HG02678 (cell line): Measurements from ENCODE around the gene PSMD8.
"Not testable (repeated sequence)": the region's sequence is repeated elsewhere in the genome, so short reads cannot be mapped to it uniquely, and the experiment has no call there.

ENCODE experiments used
- ATAC-seq: cut with Tn5 transposase; IDR thresholded peaks from one replicate; pipeline ENCODE4 v1.9.1; 2021; ENCODE audit warnings: mild to moderate bottlenecking, moderate library complexity; ENCODE audit not compliant: unreplicated experiment

PSMD8 gene

DNA sequence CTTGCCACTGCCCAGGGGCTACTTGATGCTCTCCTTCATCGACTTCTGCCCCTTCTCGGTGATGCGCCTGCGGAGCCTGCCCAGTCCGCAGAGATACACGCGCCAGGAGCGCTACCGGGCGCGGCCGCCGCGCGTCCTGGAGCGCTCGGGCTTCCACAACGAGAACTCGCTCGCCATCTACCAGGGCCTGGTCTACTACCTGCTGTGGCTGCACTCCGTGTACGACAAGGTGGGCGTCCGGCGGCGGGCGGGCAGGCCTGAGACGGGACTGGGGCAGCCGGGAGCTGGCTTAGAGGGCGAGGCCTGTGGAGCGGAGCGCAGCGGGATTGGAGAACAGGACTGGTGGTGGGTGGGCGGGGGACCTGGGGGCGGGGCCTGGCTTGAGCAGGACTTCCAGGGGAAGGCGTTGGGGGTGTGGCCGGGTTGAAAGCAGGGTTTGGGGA lies 12.7 kb upstream of the PSMD8 start:
- peak; percentile 64 for ATAC-seq

DNA sequence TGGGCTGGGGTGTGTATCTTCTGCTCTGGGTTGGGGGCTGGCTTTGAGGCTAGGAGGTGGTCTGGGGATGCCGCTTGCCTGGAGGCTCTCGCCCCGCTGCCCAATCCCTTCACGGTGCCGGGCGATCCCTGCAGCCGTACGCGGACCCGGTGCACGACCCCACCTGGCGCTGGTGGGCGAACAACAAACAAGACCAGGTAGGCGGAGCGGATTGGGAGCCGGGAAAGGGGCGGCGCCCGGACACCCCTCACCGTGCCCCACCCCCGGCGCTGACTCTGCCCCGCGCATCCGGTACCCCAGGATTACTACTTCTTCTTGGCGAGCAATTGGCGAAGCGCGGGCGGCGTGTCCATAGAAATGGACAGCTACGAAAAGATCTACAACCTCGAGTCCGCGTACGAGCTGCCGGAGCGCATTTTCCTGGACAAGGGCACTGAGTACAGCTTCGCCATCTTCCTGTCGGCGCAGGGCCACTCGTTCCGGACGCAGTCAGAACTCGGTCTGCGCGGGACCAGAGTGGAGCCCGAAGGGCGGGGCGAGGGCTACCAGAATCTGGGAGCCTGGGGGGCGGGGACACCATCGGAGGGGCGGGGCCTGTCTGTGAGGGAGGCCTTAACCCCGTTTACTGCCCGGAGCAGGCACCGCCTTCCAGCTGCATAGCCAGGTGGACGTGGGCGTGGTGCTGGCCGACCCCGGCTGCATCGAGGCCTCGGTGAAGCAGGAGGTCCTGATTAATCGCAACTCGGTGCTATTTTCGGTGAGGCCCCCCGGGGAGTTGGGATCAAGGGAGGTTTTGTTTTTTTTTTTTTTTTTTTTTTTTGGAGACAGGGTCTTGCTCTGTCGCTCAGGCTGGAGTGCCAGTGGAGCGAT lies 12.1 kb upstream of the PSMD8 start:
- ATAC-seq = peak; percentile 38

DNA sequence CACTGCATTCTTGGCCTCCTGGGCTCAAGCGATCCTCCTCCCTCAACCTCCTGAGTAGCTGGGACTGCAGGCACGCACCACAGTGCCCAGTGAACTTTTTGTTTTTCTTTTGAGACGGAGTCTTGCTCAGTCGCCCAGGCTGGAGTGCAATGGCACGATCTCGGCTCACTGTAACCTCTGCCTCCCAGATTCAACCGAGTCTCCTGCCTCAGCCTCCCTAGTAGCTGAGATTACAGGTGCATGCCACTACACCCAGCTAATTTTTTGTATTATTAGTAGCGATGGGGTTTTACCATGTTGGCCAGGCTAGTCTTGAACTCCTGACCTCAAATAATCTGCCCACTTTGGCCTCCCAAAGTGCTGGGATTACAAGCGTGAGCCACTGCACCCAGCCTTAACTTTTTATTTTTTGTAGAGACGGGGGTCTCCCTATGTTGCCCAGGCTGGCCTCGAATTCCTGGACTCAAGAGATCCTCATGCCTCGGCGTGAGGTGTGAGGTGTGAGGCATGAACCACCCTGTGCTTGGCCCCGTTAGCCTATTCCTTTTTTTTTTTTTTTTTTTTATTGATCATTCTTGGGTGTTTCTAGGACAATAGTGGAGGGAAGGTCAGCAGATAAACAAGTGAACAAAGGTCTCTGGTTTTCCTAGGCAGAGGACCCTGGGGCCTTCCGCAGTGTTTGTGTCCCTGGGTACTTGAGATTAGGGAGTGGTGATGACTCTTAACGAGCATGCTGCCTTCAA lies 11.3 kb upstream of the PSMD8 start:
- ATAC-seq = not testable (repeated sequence)

DNA sequence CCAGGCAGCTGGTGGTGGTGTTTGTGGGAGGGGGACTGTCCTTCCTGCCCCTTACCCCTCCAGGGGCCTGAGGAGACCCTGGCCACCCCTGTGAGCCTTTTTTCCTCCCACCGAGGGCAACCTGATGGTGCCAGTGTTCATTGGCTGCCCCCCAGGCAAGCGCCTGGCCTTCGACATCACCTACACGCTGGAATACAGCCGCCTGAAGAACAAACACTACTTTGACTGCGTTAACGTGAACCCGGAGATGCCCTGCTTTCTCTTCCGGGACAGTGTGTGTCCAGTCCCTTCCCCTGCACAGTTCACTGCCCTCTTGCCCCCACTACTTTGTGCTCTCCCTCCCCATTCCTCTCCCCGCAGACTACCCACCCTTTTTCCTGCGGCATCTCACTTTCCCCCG lies 7.3 kb upstream of the PSMD8 start:
- ATAC-seq = no peak

DNA sequence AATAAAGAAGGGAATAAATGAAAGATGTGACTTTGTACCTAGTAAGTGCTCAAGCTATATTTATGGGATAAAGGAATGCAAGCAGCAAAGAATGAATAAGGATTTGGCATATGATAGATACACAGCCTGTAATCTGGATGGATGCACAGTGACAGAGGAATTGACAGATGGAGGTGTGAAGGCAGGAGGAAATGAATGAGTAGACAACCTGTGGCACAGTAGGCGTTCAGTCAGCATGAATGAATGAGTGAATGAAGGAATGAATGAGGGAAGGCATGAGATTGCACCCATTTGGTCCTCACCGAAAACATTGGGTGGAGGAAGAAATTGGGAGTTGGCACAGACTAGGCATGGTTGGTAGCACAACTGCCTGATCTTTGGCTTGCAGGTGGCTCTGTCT lies 4.8 kb upstream of the PSMD8 start:
- no peak for ATAC-seq

DNA sequence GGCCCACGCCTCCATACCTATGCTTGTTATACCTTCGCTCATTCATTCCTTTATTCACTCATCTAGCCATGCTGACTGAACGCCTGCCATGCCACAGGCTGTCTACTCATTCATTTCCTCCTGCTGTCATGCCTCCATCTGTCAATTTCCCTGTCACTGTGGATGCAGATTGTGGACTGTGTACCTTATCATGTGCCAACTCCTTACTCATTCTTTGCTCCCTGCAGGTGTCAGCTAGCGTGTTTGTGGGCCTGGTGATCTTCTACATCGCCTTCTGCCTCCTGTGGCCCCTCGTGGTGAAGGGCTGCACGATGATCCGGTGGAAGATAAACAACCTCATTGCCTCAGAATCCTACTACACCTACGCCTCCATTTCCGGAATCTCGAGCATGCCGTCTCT lies 4.1 kb upstream of the PSMD8 start:
- no peak for ATAC-seq

DNA sequence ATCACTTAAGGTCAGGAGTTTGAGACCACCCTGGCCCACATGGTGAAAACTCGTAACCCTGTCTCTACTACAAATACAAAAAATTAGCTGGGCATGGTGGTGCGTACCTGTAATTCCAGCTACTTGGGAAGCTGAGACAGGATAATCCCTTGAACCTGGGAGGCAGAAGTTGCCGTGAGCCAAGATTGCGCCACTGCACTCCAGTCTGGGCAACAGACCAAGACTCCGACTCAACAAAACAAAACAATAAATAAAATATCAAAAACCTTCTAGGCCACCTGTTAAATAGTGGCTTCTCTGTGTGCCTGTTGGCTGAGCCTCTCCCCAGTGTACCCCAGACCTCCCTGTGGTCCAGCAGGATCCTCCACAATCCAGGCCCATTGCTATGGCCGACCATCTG lies 3.3 kb upstream of the PSMD8 start:
- ATAC-seq = no peak

DNA sequence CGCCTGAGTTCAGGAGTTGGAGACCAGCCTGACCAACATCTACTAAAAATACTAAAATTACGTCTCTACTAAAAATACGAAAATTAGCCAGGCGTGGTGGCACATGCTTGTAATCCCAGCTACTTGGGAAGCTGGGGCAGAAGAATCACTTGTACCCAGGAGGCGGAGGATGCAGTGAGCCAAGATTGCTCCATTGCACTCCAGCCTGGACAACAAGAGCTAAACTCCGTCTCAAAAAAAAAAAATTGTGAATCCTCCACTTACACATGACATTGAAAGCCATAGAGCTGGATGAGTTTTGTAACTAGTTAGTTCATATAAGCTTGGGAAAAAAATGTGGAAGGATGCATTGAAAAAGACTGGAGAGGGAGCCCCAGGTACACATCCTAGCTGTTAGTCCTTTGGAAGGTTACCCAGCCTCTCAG lies 452 bp upstream of the PSMD8 start:
- ATAC-seq = no peak

DNA sequence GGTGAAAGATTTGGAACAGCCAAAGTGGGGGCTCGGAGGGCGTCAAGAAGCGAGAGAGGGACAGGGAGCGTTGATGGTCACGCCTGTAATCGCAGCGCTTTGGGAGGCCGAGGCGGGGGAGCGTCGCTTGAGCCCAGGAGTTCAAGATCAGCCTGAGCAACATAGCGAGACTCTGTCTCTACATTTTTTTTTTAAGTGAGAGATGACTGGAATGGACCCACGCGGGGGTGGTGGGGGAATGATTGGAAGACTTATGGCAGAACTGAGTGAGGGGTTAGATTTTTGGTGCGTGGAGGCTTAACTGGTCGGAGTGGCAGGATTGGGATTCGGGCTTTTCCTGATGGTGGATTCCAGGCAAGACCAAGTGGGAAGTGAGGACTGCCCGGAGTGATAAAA lies 725 bp downstream of the PSMD8 start:
- no peak for ATAC-seq

DNA sequence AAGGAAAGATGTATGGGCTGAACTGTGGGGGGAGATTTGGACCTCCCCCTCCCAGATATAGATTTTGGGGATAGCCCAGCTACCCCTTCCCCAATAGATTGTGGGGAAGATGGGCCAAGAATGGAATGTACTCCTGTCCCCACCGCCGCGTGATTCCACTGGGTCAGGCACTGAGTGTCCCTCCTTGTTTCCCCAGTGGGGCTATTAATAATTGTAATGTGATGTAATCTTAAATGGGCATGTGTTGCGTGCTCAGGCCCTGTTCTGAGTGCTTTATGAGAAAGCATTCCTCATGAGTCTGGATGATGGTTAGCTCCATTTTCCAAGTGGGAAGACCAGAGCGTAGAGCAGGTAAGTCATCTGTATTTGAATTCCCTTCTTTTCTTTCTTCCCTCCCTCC lies 1.4 kb downstream of the PSMD8 start:
- ATAC-seq = no peak

DNA sequence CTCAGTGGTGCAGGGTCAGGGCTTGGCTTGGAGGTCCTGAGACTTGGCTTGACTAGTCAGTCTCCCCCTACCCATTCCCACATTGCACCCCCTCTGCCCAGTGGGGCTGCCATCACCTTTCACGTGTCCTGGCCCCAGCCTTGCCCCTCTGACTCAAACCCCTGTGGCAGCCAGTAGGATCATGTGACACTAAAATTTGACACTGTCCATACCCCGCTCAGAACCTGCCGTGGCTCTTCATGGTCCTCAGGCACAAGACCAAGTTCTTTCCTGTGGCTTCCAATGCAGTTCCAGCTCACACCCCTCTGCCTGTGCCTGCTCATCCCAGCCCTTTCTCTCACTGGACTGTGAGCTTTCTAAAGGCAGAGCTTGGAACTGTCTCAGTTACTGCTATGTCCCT lies 2.2 kb downstream of the PSMD8 start:
- ATAC-seq = no peak

DNA sequence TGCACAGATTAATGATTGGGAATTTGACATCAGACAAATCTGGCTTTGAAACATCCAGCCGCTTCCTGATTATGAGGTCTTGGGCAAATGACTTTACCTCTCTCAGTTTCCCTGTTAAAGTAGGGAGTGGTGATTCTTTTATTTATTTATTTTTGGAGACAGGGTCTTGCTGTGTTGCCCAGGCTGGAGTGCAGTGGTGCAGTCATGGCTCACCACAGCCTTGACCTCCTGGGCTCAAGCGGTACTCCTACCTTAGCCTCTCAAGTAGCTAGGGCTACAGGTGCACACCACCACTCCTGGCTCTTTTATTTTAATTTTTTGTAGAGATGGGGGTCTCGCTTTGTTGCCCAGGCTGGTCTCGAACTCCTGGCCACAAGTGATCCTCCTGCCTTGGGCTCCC lies 2.7 kb downstream of the PSMD8 start:
- no peak for ATAC-seq

DNA sequence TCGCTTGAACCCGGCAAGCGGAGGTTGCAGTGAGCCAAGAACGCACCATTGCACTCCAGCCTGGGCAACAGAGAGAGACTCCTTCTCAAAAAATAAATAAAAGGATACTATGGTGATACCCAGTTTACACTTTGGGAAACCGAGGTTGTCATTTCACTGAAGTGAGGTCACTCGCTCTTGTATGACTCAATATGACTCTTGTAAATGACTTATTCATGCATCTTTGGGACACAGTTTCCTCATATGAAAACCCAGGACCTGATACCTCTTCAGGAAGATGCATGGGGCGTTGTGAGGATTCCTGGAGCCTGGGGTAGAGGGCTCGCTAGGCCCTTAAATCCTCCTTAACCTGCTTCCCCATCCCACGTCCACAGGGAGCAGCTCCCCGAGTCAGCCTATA lies 4.5 kb downstream of the PSMD8 start:
- no peak for ATAC-seq

DNA sequence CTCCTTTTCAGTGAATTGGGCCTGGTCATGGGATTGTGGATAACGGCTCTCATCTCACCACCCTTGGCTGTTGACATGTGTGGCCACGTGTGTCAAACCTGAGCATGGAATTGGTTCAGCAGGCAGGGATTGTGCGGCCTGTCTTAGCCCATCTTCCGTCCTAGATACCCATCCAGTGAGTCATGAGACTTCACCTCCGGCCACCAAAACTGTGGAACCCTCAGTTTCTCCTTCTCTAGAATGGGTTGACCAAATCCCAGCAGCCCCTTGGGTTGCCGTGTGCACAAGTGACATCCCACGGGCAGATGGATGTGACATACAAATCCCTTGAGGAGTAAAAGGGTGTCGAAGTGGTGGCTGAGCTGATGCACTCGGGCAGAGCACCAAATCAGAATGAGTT lies 6.8 kb downstream of the PSMD8 start:
- ATAC-seq = no peak

DNA sequence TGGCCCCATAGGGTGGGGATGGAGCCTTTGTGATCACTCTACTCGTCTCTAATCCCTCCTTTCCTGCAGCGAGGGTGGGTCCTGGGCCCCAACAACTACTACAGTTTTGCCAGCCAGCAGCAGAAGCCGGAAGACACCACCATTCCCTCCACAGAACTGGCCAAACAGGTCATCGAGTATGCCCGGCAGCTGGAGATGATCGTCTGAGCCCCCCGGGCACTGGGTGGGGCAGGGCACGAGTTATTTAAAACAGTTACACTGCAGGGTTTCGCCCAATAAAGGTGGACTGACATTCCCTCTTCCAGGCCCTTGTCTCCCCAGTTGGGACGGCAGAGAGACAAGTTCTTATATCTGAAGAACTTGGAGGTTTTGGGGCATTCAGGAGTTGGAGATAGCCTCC lies 8.8 kb downstream of the PSMD8 start:
- no peak for ATAC-seq

DNA sequence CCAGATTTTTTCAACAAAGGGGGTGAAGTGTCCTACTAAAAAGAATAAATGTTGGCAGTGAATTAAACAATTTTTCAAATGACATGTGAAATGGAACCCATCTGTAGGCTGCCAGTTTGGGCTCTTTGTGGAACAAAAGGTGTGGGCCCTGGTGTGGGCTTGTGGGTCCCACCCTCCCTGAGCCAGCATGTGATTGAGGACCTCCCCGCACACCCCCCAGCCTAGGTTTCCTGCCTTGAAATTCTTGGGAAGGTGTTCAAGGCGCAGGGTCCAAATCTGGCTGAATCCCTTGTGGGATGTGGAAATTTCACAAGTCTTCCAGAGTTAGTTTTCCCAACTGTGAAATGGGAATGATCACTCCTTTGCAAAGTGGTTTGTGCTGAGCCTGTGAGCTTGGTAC lies 9.4 kb downstream of the PSMD8 start:
- no peak for ATAC-seq

DNA sequence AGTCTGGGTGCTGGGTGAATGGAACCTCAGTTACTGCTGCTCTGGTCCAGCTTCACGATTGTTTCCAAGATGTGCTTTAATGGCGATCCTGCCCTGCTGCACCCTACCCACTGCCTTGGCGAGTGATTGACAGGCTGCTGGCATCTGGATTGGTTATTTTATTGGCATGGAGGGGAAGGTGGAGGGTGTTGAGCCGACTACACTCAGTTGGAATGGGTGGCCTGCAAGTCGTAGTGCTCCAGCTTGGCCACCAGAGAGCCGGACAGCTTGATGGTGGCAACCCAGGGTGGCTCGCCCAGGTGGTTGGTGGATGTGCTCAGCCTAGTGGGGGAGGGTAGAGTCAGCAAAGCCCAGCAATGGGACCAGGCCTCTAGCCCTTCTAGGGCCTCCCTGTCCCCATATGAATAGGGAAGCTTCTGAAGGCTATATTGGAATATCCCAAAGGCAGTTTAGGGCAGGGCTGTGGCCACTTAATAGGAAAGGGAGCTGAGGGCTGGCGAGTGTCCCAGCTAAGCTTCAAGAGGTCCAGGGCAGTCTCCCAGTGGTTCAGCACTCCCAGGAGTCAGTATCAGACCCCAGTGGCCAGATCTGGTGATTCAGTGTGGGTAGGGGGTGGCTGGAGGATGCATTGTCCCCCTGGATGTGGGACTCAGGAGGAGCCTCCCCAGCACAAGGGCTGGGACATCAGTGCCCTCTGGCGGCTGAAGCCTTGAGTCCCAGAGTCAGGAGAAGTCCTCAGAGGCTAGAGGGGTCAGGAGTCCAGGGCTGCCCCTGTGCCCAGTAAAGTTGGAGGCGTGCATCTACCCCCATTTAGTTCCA lies 10.0 kb downstream of the PSMD8 start:
- ATAC-seq = no peak

DNA sequence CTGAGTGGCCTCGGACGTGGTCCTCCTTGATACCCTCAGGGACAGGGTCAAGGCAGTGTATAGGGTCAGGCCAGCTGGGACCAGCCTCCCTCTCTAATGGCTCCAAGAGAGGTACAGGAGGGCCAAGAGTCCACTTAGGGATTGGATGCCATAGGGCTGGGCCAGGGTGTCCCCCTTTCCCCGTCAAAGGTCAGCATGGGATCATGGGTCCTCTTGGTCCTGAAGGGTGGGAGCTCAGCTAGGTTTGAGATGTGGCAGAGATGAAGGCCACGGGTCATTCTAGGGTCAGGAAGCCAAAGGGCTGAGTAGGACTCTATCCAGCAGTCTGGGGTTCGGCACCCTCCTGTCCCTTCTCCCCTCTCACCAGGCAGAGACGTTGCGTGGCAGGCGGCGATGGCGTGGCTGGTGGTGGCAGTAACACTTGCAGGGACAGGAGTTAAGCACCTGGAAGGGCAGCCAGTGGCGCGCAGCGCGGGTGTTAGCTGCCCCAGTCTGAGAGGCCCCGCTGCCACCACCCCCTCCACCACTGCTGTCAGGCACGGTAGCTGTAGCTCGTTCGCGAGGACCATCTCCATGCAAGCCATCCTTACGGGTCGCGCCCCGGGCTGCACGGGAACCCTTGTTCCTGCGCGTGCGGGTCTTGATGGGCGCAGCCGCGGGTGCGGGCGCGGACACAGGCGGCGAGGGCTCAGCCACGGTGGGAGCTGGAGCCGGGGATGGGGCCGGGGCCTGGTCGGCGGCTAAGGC lies 10.9 kb downstream of the PSMD8 start:
- ATAC-seq = no peak

DNA sequence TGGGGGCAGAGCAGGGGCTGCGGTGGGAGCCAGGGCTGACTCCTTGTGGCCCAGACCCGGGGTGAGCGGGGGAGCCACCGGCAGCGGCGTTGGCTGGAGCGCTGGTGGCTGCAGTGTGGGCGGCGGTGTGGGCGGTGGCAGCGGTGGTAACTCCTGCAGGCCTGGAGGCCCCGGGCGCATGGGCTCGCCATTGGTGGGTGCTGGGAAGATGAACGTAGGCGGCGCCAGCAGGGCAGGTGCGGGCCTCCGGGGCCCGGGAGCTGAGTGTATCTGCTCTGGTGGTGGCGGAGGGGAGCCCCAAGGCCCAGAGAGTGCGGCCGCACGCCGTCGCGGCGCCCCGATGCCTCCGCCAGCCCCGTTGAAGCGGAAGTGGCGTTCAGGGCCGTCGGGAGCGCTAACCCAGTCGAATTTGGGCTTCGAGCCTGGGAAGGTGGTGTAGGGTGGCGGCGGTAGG lies 11.5 kb downstream of the PSMD8 start:
- no peak for ATAC-seq

DNA sequence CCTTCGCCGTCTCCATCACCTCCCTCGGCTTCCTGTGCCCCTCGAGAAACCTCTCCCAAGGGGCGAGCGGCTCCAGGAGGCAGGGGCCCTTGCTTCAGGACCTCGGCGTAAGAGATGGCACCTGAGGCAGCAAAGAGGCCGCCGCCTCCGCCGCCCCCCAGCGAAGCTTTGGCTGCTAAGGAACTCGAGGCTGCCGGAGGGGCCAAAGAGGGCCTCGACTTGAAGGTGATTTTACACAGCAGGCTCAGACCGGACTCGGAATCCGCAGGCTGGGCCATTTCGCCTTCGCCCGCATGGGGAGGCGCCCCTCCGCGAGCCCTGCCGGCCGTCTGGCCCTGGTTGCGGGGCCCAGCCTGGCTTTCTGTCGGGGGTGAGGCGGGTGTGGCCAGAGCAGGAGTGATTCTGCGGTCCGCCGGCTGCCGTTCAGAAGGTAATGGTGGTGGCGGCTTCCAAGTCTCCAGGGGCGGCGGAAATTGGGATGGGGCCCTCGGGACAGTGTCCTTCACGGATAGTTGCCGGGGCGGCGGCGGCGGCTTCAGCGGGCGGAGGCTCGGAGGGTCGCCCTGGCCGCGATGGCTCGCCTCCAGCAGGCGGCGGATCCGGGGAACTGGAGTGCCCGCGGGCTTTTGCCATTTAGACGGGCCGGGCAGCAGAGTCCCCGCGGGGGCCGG lies 12.1 kb downstream of the PSMD8 start:
- no peak for ATAC-seq
